ENCODE data around the gene ZNF800.

ZNF800 gene

GRCh38 chr7:127348247-127348631, 44.3 kb downstream of the ZNF800 start:
- peak overlapping the region; percentile 19; the same call in 1 of the 2 replicates for H3K9ac ChIP-seq (ENCODE audit: low read length)
- no peaks in the 10 kb centered on the region for H3K9me3 ChIP-seq (replicated peaks; ENCODE audit: insufficient read depth, low read length)
- H3K79me2 ChIP-seq (ENCODE audit: low read length), result no peaks in the 10 kb centered on the region
- TF ChIP-seq CTCF (IDR thresholded peaks at IDR 0.05; ENCODE audit: low read length), result no peak; the same call in 1 of the 2 replicates
- TF ChIP-seq EZH2 (optimal IDR thresholded peaks at IDR 0.05; ENCODE audit: low read depth, low read length), result no peak
- TF ChIP-seq EZH2phosphoT487 (IDR thresholded peaks at IDR 0.05; ENCODE audit: low read length), result no peak
- H3K36me3 ChIP-seq (replicated peaks; ENCODE audit: insufficient read depth, low read length), result no peaks in the 10 kb centered on the region
- H2AFZ ChIP-seq (ENCODE audit: low read length), result peak overlapping the region; percentile 26; the same call in 1 of the 2 replicates
- H3K4me3 ChIP-seq (ENCODE audit: low read length), result peak overlapping the region; percentile 44
- H3K27ac ChIP-seq (ENCODE audit: low read length), result no peak overlapping the region
- no peaks in the 10 kb centered on the region for H3K27me3 ChIP-seq (replicated peaks; ENCODE audit: insufficient read depth, low read length)
- no peak for DNase-seq
- H3K4me1 ChIP-seq (ENCODE audit: low read length), result no peaks in the 10 kb centered on the region
- H3K9me2 ChIP-seq (replicated peaks; ENCODE audit: insufficient read depth, low read length), result no peaks in the 10 kb centered on the region
- peak overlapping the region; percentile 73 for H3K4me2 ChIP-seq (ENCODE audit: low read depth, low read length)
- H4K20me1 ChIP-seq (ENCODE audit: insufficient read depth, low read length), result no peaks in the 10 kb centered on the region
- no peaks in the 10 kb centered on the region for H3F3A ChIP-seq (ENCODE audit: insufficient read depth, low read length)

DNA sequence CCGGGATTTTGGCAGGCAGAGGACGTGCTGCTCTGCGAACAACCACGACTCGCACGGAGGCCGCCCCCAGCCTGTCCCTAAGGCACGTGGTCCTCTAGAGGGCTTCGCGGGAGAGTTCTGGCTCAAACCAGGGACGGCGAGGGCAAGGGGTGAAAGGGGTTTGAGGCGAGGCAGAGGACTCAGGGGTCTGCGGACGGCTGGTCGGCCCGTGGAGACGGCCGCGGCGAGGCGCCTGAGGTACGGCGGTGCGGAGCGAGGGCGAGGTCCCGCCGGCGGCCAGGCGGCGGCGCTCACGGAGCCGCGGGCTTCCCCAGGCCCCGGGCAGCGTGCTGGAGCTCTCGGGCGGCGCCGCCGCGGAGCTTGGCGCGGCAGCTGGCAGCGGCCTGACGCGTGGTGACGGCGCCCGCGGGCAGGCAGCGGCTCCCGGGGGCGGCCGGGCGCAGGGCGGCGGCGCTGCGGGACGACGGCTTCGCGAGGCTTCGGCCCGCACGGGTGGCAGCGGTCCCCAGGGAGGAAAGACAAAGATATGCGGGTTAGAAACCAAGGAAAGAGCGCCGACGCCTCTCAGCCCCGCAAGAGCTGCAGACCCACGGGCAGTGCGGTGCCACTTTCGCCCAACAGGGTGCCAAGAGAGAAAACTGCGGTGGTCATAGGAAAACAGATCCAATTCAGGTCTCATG, 44.8 kb downstream of the ZNF800 start:
- Histone ChIP-seq H3K9me2 (replicated peaks; ENCODE audit: insufficient read depth, low read length) (no peaks in the 10 kb centered on the region), H3K9me3 (replicated peaks; ENCODE audit: insufficient read depth, low read length) (no peaks in the 10 kb centered on the region), H3K4me2 (ENCODE audit: low read depth, low read length) (peak overlapping the region; percentile 85), H3K27me3 (replicated peaks; ENCODE audit: insufficient read depth, low read length) (no peaks in the 10 kb centered on the region), H3K79me2 (ENCODE audit: low read length) (no peaks in the 10 kb centered on the region), H3F3A (ENCODE audit: insufficient read depth, low read length) (no peaks in the 10 kb centered on the region), H2AFZ (ENCODE audit: low read length) (peak overlapping the region; percentile 26; the same call in 1 of the 2 replicates), H3K4me3 (ENCODE audit: low read length) (peak overlapping the region; percentile 46), H3K9ac (ENCODE audit: low read length) (peak overlapping the region; percentile 19; the same call in 1 of the 2 replicates), H3K27ac (ENCODE audit: low read length) (no peak overlapping the region), H3K36me3 (replicated peaks; ENCODE audit: insufficient read depth, low read length) (no peaks in the 10 kb centered on the region), H3K4me1 (ENCODE audit: low read length) (no peaks in the 10 kb centered on the region), H4K20me1 (ENCODE audit: insufficient read depth, low read length) (no peaks in the 10 kb centered on the region)
- TF ChIP-seq EZH2phosphoT487 (IDR thresholded peaks at IDR 0.05; ENCODE audit: low read length) (no peak), CTCF (IDR thresholded peaks at IDR 0.05; ENCODE audit: low read length) (peak; percentile 44), EZH2 (optimal IDR thresholded peaks at IDR 0.05; ENCODE audit: low read depth, low read length) (no peak)
- peak; percentile 90 for DNase-seq

- Histone ChIP-seq H3K4me3 (ENCODE audit: low read length) (no peak overlapping the region), H3K4me1 (ENCODE audit: low read length) (no peaks in the 10 kb centered on the region), H3K79me2 (ENCODE audit: low read length) (no peaks in the 10 kb centered on the region), H3K9me3 (replicated peaks; ENCODE audit: insufficient read depth, low read length) (no peaks in the 10 kb centered on the region), H2AFZ (ENCODE audit: low read length) (no peak overlapping the region), H3K9ac (ENCODE audit: low read length) (no peak overlapping the region), H3F3A (ENCODE audit: insufficient read depth, low read length) (no peaks in the 10 kb centered on the region), H3K9me2 (replicated peaks; ENCODE audit: insufficient read depth, low read length) (no peaks in the 10 kb centered on the region), H4K20me1 (ENCODE audit: insufficient read depth, low read length) (no peaks in the 10 kb centered on the region), H3K36me3 (replicated peaks; ENCODE audit: insufficient read depth, low read length) (no peaks in the 10 kb centered on the region), H3K27me3 (replicated peaks; ENCODE audit: insufficient read depth, low read length) (no peaks in the 10 kb centered on the region), H3K4me2 (ENCODE audit: low read depth, low read length) (no peak overlapping the region), H3K27ac (ENCODE audit: low read length) (no peak overlapping the region)
- DNase-seq, result no peak
- TF ChIP-seq EZH2phosphoT487 (IDR thresholded peaks at IDR 0.05; ENCODE audit: low read length) (no peak), EZH2 (optimal IDR thresholded peaks at IDR 0.05; ENCODE audit: low read depth, low read length) (no peak), CTCF (IDR thresholded peaks at IDR 0.05; ENCODE audit: low read length) (no peak)
These were observed 45.8 kb downstream of the ZNF800 start for GRCh38 chr7:127346575-127347256.
